GM23338 (cell line): ENCODE data around the gene GAPDH. TPM values are rescaled to one million over a fixed set of nuclear protein-coding genes. Genes with fewer than 3 reads are reported as not detected.
"Not testable (repeated sequence)": the region's sequence is repeated elsewhere in the genome, so short reads cannot be mapped to it uniquely, and the experiment has no call there.

Source experiments
- ATAC-seq: fragments of 200-7000 bp; cut with Tn5 transposase; 3 replicates; pipeline ENCODE4 v1.9.1; 2020
- DNase-seq: peaks from one replicate; pipeline ENCODE4 v3.0.0-alpha.2; 2015; ENCODE audit warnings: low spot score
- H2AFZ ChIP-seq: fragments of 200-600 bp; sonication (generic); 2 replicates; pipeline ENCODE4 v1.8.0; 2016; ENCODE audit warnings: antibody characterized with exemption, mild to moderate bottlenecking, moderate library complexity
- H3F3A ChIP-seq: fragments of 200-600 bp; sonication (generic); replicated peaks from 2 replicates; pipeline ENCODE4 v1.8.0; 2017; ENCODE audit warnings: antibody characterized with exemption, mixed run types, low read depth
- H3K27ac ChIP-seq: fragments of 200-600 bp; sonication (generic); 2 replicates; pipeline ENCODE4 v1.6.1; 2016; ENCODE audit warnings: low read depth
- H3K27me3 ChIP-seq: fragments of 200-600 bp; sonication (generic); 2 replicates; pipeline ENCODE4 v1.8.0; 2016; ENCODE audit warnings: mild to moderate bottlenecking, mixed run types, moderate library complexity; ENCODE audit not compliant: insufficient read depth
- H3K36me3 ChIP-seq: fragments of 200-600 bp; sonication (generic); 2 replicates; pipeline ENCODE4 v1.8.0; 2016; ENCODE audit warnings: mild to moderate bottlenecking; ENCODE audit not compliant: insufficient read depth
- H3K4me1 ChIP-seq: fragments of 200-600 bp; sonication (generic); 2 replicates; pipeline ENCODE4 v1.8.0; 2016; ENCODE audit warnings: mild to moderate bottlenecking, moderate library complexity; ENCODE audit not compliant: insufficient read depth
- H3K4me2 ChIP-seq: fragments of 200-600 bp; sonication (generic); 2 replicates; pipeline ENCODE4 v1.7.1; 2017; ENCODE audit warnings: mixed run types
- H3K4me3 ChIP-seq: fragments of 200-600 bp; sonication (generic); 2 replicates; pipeline ENCODE4 v1.6.1; 2016; ENCODE audit warnings: mixed run types
- H3K79me2 ChIP-seq: fragments of 200-600 bp; sonication (generic); replicated peaks from 2 replicates; pipeline ENCODE4 v1.8.0; 2017; ENCODE audit warnings: mild to moderate bottlenecking; ENCODE audit not compliant: insufficient read depth
- H3K9me2 ChIP-seq: fragments of 200-600 bp; sonication (generic); 2 replicates; pipeline ENCODE4 v1.8.0; 2017; ENCODE audit not compliant: insufficient read depth
- H4K20me1 ChIP-seq: fragments of 200-600 bp; sonication (generic); replicated peaks from 2 replicates; pipeline ENCODE4 v1.8.0; 2017; ENCODE audit warnings: mild to moderate bottlenecking; ENCODE audit not compliant: insufficient read depth
- H3K27ac Mint-ChIP-seq: 2 replicates; pipeline ENCODE4 v1.8.0; 2020; ENCODE audit warnings: inconsistent platforms, mild to moderate bottlenecking, moderate library complexity, mixed read lengths
- H3K27me3 Mint-ChIP-seq: 3 replicates; pipeline ENCODE4 v1.8.0; 2022; ENCODE audit warnings: low read depth, mild to moderate bottlenecking, moderate library complexity, mixed read lengths, inconsistent platforms; ENCODE audit not compliant: insufficient read depth, poor library complexity
- H3K36me3 Mint-ChIP-seq: 3 replicates; pipeline ENCODE4 v1.8.0; 2021; ENCODE audit warnings: low read depth, mild to moderate bottlenecking, inconsistent platforms, moderate library complexity, mixed read lengths
- H3K4me1 Mint-ChIP-seq: 3 replicates; pipeline ENCODE4 v1.8.0; 2020; ENCODE audit warnings: mild to moderate bottlenecking, inconsistent platforms, mixed read lengths
- H3K4me3 Mint-ChIP-seq: 3 replicates; pipeline ENCODE4 v1.8.0; 2021; ENCODE audit warnings: moderate library complexity, mild to moderate bottlenecking, inconsistent platforms, mixed read lengths
- H3K9me3 Mint-ChIP-seq: 3 replicates; pipeline ENCODE4 v1.8.0; 2020; ENCODE audit warnings: moderate library complexity, mild to moderate bottlenecking, inconsistent platforms, mixed read lengths
- ETS1 ChIP-seq: IDR thresholded peaks from 2 replicates; pipeline ENCODE4 v1.6.1; 2016; ENCODE audit warnings: antibody characterized with exemption
- EZH2 ChIP-seq: fragments of 200-600 bp; sonication (generic); IDR thresholded peaks from one replicate; pipeline ENCODE4 v1.8.0; 2017; ENCODE audit warnings: antibody characterized with exemption, mild to moderate bottlenecking, low read depth; ENCODE audit not compliant: unreplicated experiment
- EZH2phosphoT487 ChIP-seq: fragments of 200-600 bp; sonication (generic); IDR thresholded peaks from one replicate; pipeline ENCODE4 v1.8.1; 2018; ENCODE audit warnings: antibody characterized with exemption; ENCODE audit not compliant: unreplicated experiment
- REST ChIP-seq: IDR thresholded peaks from one replicate; pipeline ENCODE4 v1.6.1; 2018; ENCODE audit warnings: antibody characterized with exemption; ENCODE audit not compliant: unreplicated experiment
- STAT1 ChIP-seq: IDR thresholded peaks from one replicate; pipeline ENCODE4 v1.6.1; 2016; ENCODE audit warnings: antibody characterized with exemption; ENCODE audit not compliant: unreplicated experiment
- ZNF114 ChIP-seq: fragments of 250-450 bp; sonication (Bioruptor Pico); IDR thresholded peaks from 2 replicates; pipeline ENCODE4 v1.5.0; 2020; ENCODE audit warnings: mild to moderate bottlenecking, moderate library complexity
- polyA plus RNA-seq: library from polyadenylated mRNA; unstranded; fragments of >200 nt; fragmentation: Nextera tagmentation; extraction: Ambion mirVana; gene quantifications from 2 replicates; pipeline ENCODE4 v1.2.1, GENCODE V29; 2016
- total RNA-seq: library from RNA; depleted of rRNA; stranded (reverse); fragments of >200 nt; shearing (Covaris generic); gene quantifications from 2 replicates; pipeline ENCODE4 v1.2.3, GENCODE V29; 2014
- TF ChIP-seq, protein P1 (sequence below), 2 experiments: fragments of 200-600 bp in 1 of 2; sonication (generic) in 1 of 2; conservative IDR thresholded peaks; 2 replicates each; pipeline versions ENCODE4 v1.5.1 to v1.6.1; 2016 to 2017; ENCODE audit warnings: antibody characterized with exemption in 2 of 2, low read depth in 2 of 2, mild to moderate bottlenecking in 2 of 2, moderate library complexity in 1 of 2

Gene GAPDH
- total and polyA plus RNA-seq, 2 experiments from 2014 or later = 5,853 to 6,219 TPM

- peaks cover 8% of the 10 kb centered on the region; the same call in 1 of the 2 replicates for H3F3A ChIP-seq
- no peak overlapping the region for H3K27ac ChIP-seq
- H3K9me2 ChIP-seq = no peaks in the 10 kb centered on the region
- Mint-ChIP-seq H3K4me1 (peaks cover 13% of the 10 kb centered on the region; the same call in 2 of the 3 replicates), H3K36me3 (peaks cover 57% of the 10 kb centered on the region), H3K9me3 (no peaks in the 10 kb centered on the region), H3K4me3 (peak overlapping the region; percentile 97), H3K27me3 (no peaks in the 10 kb centered on the region), H3K27ac (no peak overlapping the region)
- DNase-seq (no peak), ATAC-seq (no peak)
- H3K36me3 ChIP-seq = peaks cover 30% of the 10 kb centered on the region
- peak overlapping the region; percentile 81 for H3K4me2 ChIP-seq
- TF ChIP-seq REST = no peak
- no peak for TF ChIP-seq EZH2phosphoT487
- no peak for TF ChIP-seq STAT1
- no peak for TF ChIP-seq ZNF114 (CRISPR knock-in tag)
- TF ChIP-seq ETS1 = no peak
- no peak overlapping the region for H2AFZ ChIP-seq
- H3K79me2 ChIP-seq = peaks cover 66% of the 10 kb centered on the region
- H4K20me1 ChIP-seq = peaks cover 14% of the 10 kb centered on the region
- peak overlapping the region; percentile 70 for H3K4me3 ChIP-seq
- H3K4me1 ChIP-seq = peaks cover 27% of the 10 kb centered on the region
- H3K27me3 ChIP-seq = no peaks in the 10 kb centered on the region
These were observed 39.3 kb upstream of the GAPDH start for GRCh38 chr12:6494968-6495367.

DNA sequence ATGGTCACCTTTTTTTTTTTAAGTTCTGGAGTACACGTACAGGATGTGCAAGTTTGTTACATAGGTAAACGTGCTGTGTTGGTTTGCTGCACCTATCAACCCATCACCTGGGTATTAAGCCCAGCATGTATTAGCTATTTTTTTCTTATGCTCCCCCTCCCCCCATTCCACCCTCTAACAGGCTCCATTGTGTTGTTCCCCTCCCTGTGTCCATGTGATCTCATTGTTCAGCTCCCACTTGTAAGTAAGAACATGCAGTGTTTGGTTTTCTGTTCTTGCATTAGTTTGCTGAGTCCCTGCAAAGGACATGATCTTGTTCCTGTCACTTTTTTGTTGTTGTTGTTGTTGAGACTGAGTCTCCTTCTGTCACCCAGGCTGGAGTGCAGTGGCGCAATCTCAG lies 37.0 kb upstream of the GAPDH start:
- peaks cover 10% of the 10 kb centered on the region; the same call in 2 of the 3 replicates for H3K4me1 Mint-ChIP-seq
- H3K9me2 ChIP-seq, H3F3A ChIP-seq, H3K27me3 ChIP-seq, H3K9me3 Mint-ChIP-seq, DNase-seq, H3K27ac ChIP-seq, H3K4me2 ChIP-seq, ATAC-seq, H2AFZ ChIP-seq, H3K4me3 ChIP-seq, H3K4me3 Mint-ChIP-seq, H3K27me3 Mint-ChIP-seq: not testable (repeated sequence)
- Histone ChIP-seq H4K20me1 (peaks cover 14% of the 10 kb centered on the region; the same call in 1 of the 2 replicates), H3K36me3 (peaks cover 33% of the 10 kb centered on the region), H3K4me1 (peaks cover 19% of the 10 kb centered on the region), H3K79me2 (peaks cover 76% of the 10 kb centered on the region)
- H3K27ac Mint-ChIP-seq = peak overlapping the region; percentile 74; the same call in 1 of the 2 replicates
- H3K36me3 Mint-ChIP-seq = peaks cover 49% of the 10 kb centered on the region

DNA sequence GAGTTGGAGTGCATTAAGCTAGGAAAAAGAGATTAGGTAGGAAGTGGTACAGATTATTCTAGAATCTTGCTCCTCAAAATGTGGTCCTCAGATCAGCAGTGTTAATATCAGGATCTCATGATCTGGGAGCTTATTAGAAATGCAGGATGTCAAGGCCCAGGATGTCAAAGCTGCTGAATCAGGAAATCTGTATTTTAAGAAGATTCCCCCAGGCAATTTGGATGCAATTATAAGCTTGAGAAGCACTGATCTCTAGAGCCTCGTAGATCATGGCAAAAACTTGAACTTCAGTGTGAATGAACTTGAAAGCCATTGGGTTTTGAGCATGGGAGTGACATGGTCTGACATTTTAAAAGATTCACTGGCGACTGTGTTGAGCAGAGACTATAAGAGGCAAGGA lies 33.9 kb upstream of the GAPDH start:
- Mint-ChIP-seq H3K36me3 (peaks cover 45% of the 10 kb centered on the region), H3K27ac (no peak overlapping the region), H3K4me1 (peaks cover 3% of the 10 kb centered on the region; the same call in 2 of the 3 replicates), H3K27me3 (no peaks in the 10 kb centered on the region), H3K9me3 (no peaks in the 10 kb centered on the region), H3K4me3 (no peak overlapping the region)
- Histone ChIP-seq H3K4me2 (no peak overlapping the region), H3F3A (no peaks in the 10 kb centered on the region), H3K36me3 (peaks cover 34% of the 10 kb centered on the region), H3K4me1 (peaks cover 6% of the 10 kb centered on the region), H3K27ac (no peak overlapping the region), H3K79me2 (peaks cover 85% of the 10 kb centered on the region), H3K9me2 (no peaks in the 10 kb centered on the region), H4K20me1 (peaks cover 19% of the 10 kb centered on the region), H3K27me3 (no peaks in the 10 kb centered on the region), H2AFZ (no peak overlapping the region), H3K4me3 (no peak overlapping the region)
- ATAC-seq (no peak), DNase-seq (no peak)
- TF ChIP-seq EZH2phosphoT487 = no peak
- no peak for TF ChIP-seq EZH2
- no peak for TF ChIP-seq ZNF114 (CRISPR knock-in tag)
- TF ChIP-seq, protein P1, sequence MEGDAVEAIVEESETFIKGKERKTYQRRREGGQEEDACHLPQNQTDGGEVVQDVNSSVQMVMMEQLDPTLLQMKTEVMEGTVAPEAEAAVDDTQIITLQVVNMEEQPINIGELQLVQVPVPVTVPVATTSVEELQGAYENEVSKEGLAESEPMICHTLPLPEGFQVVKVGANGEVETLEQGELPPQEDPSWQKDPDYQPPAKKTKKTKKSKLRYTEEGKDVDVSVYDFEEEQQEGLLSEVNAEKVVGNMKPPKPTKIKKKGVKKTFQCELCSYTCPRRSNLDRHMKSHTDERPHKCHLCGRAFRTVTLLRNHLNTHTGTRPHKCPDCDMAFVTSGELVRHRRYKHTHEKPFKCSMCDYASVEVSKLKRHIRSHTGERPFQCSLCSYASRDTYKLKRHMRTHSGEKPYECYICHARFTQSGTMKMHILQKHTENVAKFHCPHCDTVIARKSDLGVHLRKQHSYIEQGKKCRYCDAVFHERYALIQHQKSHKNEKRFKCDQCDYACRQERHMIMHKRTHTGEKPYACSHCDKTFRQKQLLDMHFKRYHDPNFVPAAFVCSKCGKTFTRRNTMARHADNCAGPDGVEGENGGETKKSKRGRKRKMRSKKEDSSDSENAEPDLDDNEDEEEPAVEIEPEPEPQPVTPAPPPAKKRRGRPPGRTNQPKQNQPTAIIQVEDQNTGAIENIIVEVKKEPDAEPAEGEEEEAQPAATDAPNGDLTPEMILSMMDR (conservative IDR thresholded peaks at IDR 0.05; ENCODE audit: low read depth in 2 of 2) = no peak
- TF ChIP-seq ETS1 = no peak
